ENCODE results near the gene PPM1J. TPM values are rescaled to one million over a fixed set of nuclear protein-coding genes. Genes with fewer than 3 reads are reported as not detected.

Gene PPM1J, protein sequence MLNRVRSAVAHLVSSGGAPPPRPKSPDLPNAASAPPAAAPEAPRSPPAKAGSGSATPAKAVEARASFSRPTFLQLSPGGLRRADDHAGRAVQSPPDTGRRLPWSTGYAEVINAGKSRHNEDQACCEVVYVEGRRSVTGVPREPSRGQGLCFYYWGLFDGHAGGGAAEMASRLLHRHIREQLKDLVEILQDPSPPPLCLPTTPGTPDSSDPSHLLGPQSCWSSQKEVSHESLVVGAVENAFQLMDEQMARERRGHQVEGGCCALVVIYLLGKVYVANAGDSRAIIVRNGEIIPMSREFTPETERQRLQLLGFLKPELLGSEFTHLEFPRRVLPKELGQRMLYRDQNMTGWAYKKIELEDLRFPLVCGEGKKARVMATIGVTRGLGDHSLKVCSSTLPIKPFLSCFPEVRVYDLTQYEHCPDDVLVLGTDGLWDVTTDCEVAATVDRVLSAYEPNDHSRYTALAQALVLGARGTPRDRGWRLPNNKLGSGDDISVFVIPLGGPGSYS
- 0.69 TPM for total RNA-seq (ENCODE audit: unreplicated experiment)
- long read RNA-seq, transcript PPM1J-201 (10 exons, 1,863 nt): major isoform, 5 of 7 reads
- long read RNA-seq, partial matches to known transcripts: 0 of 7 reads
- long read RNA-seq, other reads (novel, unspliced or antisense): 2 of 7 reads

DNA sequence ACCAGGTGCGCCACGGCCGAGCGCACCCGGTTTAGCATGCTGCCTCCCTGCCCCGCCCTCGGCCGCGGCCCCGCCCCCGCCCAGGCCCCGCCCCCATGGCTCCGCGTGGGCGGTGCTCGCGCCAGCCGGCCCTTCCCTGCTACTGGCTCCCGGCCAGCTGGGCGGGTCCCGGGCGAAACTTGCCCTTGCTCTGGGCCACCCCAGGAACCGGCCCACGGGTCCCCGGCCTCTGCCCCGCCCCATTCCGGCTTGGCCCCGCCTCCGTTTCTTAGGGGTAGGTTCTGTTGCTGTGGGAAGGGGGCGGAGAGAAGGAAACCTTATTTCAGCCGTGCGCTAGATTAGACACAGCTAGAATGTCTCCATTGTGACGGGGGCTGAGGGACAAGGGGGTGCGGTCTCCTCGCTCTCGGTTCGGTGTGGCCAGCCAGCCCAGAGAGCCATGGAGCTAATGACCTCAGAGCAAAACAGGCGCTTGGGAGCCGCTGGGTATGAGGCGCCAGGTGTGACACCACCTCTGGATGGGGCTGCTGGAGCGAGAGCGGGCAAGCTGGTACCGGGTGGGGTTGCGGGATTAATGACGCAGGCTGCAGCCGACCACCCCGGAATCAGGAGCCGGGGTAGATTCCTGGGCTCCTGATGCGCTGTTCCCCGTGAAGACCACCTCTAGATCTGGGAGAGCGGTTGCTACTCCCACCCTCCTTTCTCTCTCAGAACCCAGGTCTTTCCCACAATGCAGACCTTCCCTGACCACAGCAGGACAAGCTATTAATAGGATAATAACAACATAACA is at the start of gene PPM1J:
Gene PPM1J, minus strand, starts transcription at position 69 of the 790 bp plus-strand sequence. Its CDS starts 31 bp downstream, at position 38.
- Mint-ChIP-seq H3K36me3 (ENCODE audit: unreplicated experiment) (no peaks in the 10 kb centered on the region), H3K9me3 (ENCODE audit: unreplicated experiment) (peaks cover 9% of the 10 kb centered on the region), H3K4me3 (ENCODE audit: unreplicated experiment) (peak within 1 kb of the TSS; percentile 91), H3K27ac (ENCODE audit: unreplicated experiment) (peak within 1 kb of the TSS; percentile 72), H3K4me1 (ENCODE audit: low read depth, unreplicated experiment) (no peaks in the 10 kb centered on the region), H3K27me3 (ENCODE audit: unreplicated experiment) (peaks cover 12% of the 10 kb centered on the region)
- no peak for TF ChIP-seq CTCF (IDR thresholded peaks at IDR 0.05; ENCODE audit: partially characterized antibody, unreplicated experiment)
- peak; percentile 98 for DNase-seq

DNA sequence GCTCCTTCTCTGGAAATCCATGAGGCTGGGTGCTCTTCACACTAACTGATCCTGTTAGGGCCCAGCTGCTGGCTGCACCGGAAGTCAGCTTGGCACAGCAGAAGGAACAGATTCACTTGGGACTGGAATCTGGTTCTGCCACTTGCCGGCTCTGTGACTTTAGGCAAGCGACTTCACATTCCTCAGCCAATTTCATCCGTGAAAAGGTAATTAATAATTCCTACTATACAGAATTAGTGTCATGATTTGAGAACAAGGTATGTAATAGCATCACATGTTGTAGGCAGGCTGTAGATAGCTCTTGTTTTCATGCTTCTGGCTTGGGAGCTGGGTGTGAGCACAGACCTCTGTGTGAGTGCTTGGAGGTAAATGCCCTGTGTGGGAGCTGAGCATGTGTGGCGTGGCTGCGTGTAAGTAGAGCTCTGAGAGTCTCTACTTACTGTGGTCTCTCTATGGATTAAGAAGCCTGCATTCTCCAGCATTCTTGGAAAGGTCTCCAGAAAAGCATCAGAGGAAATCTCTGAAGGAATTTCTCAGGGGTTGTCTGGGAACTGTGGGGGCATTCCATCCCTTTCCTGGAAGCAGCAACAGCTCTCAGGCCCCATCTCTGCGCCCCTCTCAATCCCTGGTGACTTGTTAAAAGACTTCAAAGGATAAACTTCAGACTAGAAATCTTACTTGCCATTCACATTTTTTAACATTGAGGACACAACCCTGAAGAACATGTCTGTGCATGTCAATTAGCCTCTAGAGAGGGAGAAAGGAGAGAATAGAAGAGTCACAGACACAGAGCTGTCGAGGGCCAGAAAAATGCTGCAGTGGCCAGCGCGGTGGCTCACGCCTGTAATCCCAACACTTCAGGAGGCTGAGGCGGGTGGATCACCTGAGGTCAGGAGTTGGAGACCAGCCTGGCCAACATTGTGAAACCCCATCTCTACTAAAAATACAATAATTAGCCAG is 47.7 kb upstream of the PPM1J start:
- no peak overlapping the region for H3K27ac Mint-ChIP-seq (ENCODE audit: unreplicated experiment)
- no peak for TF ChIP-seq CTCF (IDR thresholded peaks at IDR 0.05; ENCODE audit: partially characterized antibody, unreplicated experiment)
- no peak overlapping the region for H3K4me3 Mint-ChIP-seq (ENCODE audit: unreplicated experiment)

DNA sequence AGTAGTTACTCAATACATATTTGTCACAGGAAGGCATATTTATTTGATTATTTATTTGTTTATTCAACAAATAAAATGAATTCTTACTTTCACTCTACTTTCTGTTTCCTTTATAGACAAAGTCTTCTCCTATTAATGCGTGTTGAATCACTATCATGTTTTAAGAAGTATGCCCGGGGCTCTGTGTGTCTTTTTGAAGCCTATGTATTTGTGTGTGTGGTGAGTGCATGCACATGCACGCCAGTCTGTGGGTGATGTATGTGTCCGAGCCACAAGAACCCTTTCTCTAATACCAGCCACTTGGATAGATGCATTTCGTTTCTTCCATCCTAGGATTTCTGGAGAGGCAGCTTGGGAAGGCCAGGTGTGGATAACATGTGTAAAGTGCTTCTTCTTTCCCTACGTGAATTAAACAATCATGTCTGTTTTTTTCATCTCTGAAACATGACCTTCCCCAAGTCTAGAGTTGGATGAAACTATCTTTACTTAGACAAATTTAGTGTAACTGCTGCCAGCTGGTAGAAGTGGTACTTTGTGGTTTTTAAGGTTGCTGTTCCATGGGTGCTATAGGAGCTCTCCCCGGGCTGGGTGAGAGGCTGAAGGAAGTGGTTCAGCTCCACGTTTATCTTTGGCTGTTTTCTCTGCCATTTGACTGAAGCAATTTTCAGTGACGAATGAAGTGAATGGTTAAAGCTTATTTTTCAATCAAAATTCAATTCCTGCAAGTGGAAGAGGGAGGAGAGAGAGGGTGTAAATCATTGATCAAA is 46.8 kb upstream of the PPM1J start:
- no peak for DNase-seq
- H3K4me3 Mint-ChIP-seq (ENCODE audit: unreplicated experiment): no peak overlapping the region

More for the DNA sequence above, 47.7 kb upstream of the PPM1J start:
- Mint-ChIP-seq H3K9me3 (ENCODE audit: unreplicated experiment) (peaks cover 3% of the 10 kb centered on the region), H3K36me3 (ENCODE audit: unreplicated experiment) (no peaks in the 10 kb centered on the region), H3K4me1 (ENCODE audit: low read depth, unreplicated experiment) (peaks cover 3% of the 10 kb centered on the region), H3K27me3 (ENCODE audit: unreplicated experiment) (peaks cover 2% of the 10 kb centered on the region)
- DNase-seq: no peak

More for the DNA sequence above, 46.8 kb upstream of the PPM1J start:
- no peak overlapping the region for H3K27ac Mint-ChIP-seq (ENCODE audit: unreplicated experiment)
- peaks cover 3% of the 10 kb centered on the region for H3K9me3 Mint-ChIP-seq (ENCODE audit: unreplicated experiment)
- no peak for TF ChIP-seq CTCF (IDR thresholded peaks at IDR 0.05; ENCODE audit: partially characterized antibody, unreplicated experiment)
- no peaks in the 10 kb centered on the region for H3K36me3 Mint-ChIP-seq (ENCODE audit: unreplicated experiment)
- peaks cover 3% of the 10 kb centered on the region for H3K4me1 Mint-ChIP-seq (ENCODE audit: low read depth, unreplicated experiment)
- H3K27me3 Mint-ChIP-seq (ENCODE audit: unreplicated experiment): peaks cover 4% of the 10 kb centered on the region
